GM12878 (cell line): ENCODE measurements around the gene TMED7. TPM values are rescaled to one million over a fixed set of nuclear protein-coding genes. Genes with fewer than 3 reads are reported as not detected.

Experiments
- ATAC-seq: fragments of 200-7000 bp; cut with Tn5 transposase; 3 replicates; pipeline ENCODE4 v1.9.1; 2020; ENCODE audit warnings: mild to moderate bottlenecking, moderate library complexity
- BruUV-seq: library from RNA; stranded (reverse); fragments of 400-500 nt; replicated peaks from 2 replicates; lab custom pipeline; 2021; lab: Mats Ljungman, UMichigan
- CTCF ChIA-PET: fragments of 300-600 bp; sonication (Branson Sonifier 250); formaldehyde crosslinking; extraction: SDS; loops from one replicate; lab custom pipeline; 2021; ENCODE audit warnings: inconsistent platforms; lab: Yijun Ruan, JAX
- POLR2A ChIA-PET: fragments of 350-600 bp; formaldehyde crosslinking; extraction: SDS; loops from one replicate; lab custom pipeline; 2021; ENCODE audit warnings: inconsistent platforms; lab: Charles Lee
- RAD21 ChIA-PET: fragments of 300-600 bp; sonication (Branson Sonifier 250); formaldehyde crosslinking; loops from one replicate; lab custom pipeline; 2023; ENCODE audit warnings: antibody characterized with exemption; ENCODE audit not compliant: unreplicated experiment; lab: Charles Lee
- SMC1A ChIA-PET: fragments of 300-600 bp; sonication (Branson Sonifier 250); formaldehyde crosslinking; loops from one replicate; lab custom pipeline; 2023; ENCODE audit not compliant: unreplicated experiment, uncharacterized antibody; lab: Charles Lee
- DNase-seq: peaks from one replicate; pipeline ENCODE4 v3.0.0-alpha.2; 2011; ENCODE audit warnings: low read depth, low spot score
- FAIRE-seq: peaks from 3 replicates; lab custom pipeline; 2011; peaks lifted over from hg19 to GRCh38; lab: Jason Lieb, UNC
- H2AFZ ChIP-seq: 2 replicates; pipeline ENCODE4 v1.6.0; 2011; ENCODE audit warnings: low read depth, low read length, control low read depth; ENCODE audit not compliant: control insufficient read depth
- H3K27ac ChIP-seq: 2 replicates; pipeline ENCODE4 v1.5.1; 2011; ENCODE audit warnings: control low read depth; ENCODE audit not compliant: control insufficient read depth, insufficient read depth
- H3K27me3 ChIP-seq, 2 experiments: replicated peaks in 1 of 2; 2 replicates each; pipeline versions ENCODE4 v1.6.0 to v1.6.1; 2011; ENCODE audit warnings: low read length in 1 of 2; ENCODE audit not compliant: control insufficient read depth in 2 of 2, insufficient read depth in 2 of 2
- H3K36me3 ChIP-seq, 2 experiments: 2 replicates each; pipeline ENCODE4 v1.5.1; 2011; ENCODE audit warnings: low read length in 1 of 2; ENCODE audit not compliant: control insufficient read depth in 2 of 2, insufficient read depth in 2 of 2
- H3K4me1 ChIP-seq: 2 replicates; pipeline ENCODE4 v1.6.1; 2011; ENCODE audit warnings: mild to moderate bottlenecking, low read length, moderate library complexity, mixed read lengths; ENCODE audit not compliant: control insufficient read depth, insufficient read depth
- H3K4me2 ChIP-seq: 2 replicates; pipeline ENCODE4 v1.6.0; 2011; ENCODE audit warnings: control low read depth; ENCODE audit not compliant: control insufficient read depth, insufficient read depth
- H3K4me3 ChIP-seq: fragments of 200-600 bp; sonication (generic); 2 replicates; pipeline ENCODE4 v1.5.1; 2016
- H3K79me2 ChIP-seq: 2 replicates; pipeline ENCODE4 v1.6.0; 2011; ENCODE audit warnings: low read length; ENCODE audit not compliant: control insufficient read depth, insufficient read depth
- H3K9ac ChIP-seq: 2 replicates; pipeline ENCODE4 v1.8.0; 2011; ENCODE audit warnings: low read length, control low read depth, mixed read lengths; ENCODE audit not compliant: control insufficient read depth, insufficient read depth
- H3K9me3 ChIP-seq: replicated peaks from 3 replicates; pipeline ENCODE4 v1.5.1; 2011; ENCODE audit warnings: mild to moderate bottlenecking, low read length; ENCODE audit not compliant: control insufficient read depth, insufficient read depth
- H4K20me1 ChIP-seq: 2 replicates; pipeline ENCODE4 v1.6.0; 2011; ENCODE audit not compliant: control insufficient read depth, insufficient read depth
- BHLHE40 ChIP-seq, 2 experiments: fragments of 450-650 bp in 1 of 2; IDR thresholded peaks; 2 replicates each; pipeline ENCODE4 v1.6.1; 2011 to 2017; ENCODE audit warnings: low read depth in 2 of 2, borderline replicate concordance in 1 of 2, improper control_type of control experiment in 1 of 2, low read length in 1 of 2, mild to moderate bottlenecking in 1 of 2
- BRCA1 ChIP-seq: IDR thresholded peaks from 2 replicates; pipeline ENCODE4 v1.6.1; 2011; ENCODE audit warnings: low read depth, low read length, improper control_type of control experiment
- CHD2 ChIP-seq: IDR thresholded peaks from 2 replicates; pipeline ENCODE4 v1.6.1; 2011; ENCODE audit warnings: low read depth, low read length, improper control_type of control experiment, borderline replicate concordance
- JUNB ChIP-seq: IDR thresholded peaks from 2 replicates; pipeline ENCODE4 v1.6.1; 2016; ENCODE audit warnings: antibody characterized with exemption, mild to moderate bottlenecking
- SIN3A ChIP-seq: IDR thresholded peaks from 2 replicates; pipeline ENCODE4 v1.6.1; 2012; ENCODE audit warnings: low read depth, low read length, improper control_type of control experiment
- TCF12 ChIP-seq: IDR thresholded peaks from 2 replicates; pipeline ENCODE4 v1.6.1; 2011; ENCODE audit warnings: low read depth, mild to moderate bottlenecking, low read length
- WGBS: methylation state at CpG from one replicate; pipeline ENCODE4 v1.1.6; 2016; ENCODE audit warnings: low lambda C conversion rate; ENCODE audit not compliant: insufficient replicate concordance, insufficient coverage; ENCODE audit errors: missing lambda C conversion rate; 5-methylcytosine and 5-hydroxymethylcytosine counted together
- in situ Hi-C: fragments of 300-500 bp; cut with MboI; formaldehyde crosslinking; loops from 9 replicates; pipeline ENCODE4 v1.14.3; 2018; ENCODE audit warnings: mixed read lengths
- intact Hi-C: fragments of 100-400 bp; cut with micrococcal nuclease; formaldehyde crosslinking; loops from one replicate; pipeline ENCODE4 v1.14.2; 2022; ENCODE audit not compliant: unreplicated experiment
- polyA plus RNA-seq, 11 experiments: library from polyadenylated mRNA; depleted of rRNA in 4 of 11; unstranded in 6 of 11; stranded (reverse) in 5 of 11; fragments of >200 nt; fragmentation: Nextera tagmentation in 4 of 11; fragmentation: Illumina TruSeq in 1 of 11; extraction: Ambion mirVana in 4 of 11; extraction: Trizol in 1 of 11; gene quantifications; 1 replicate in 1 of 11; 2 replicates in 10 of 11; pipeline versions ENCODE4 v1.2.1 to v1.2.3, GENCODE V29; 2011 to 2016; ENCODE audit warnings: inconsistent platforms in 2 of 11, missing spikeins in 2 of 11, low read depth in 1 of 11
- total RNA-seq, 4 experiments: library from RNA; depleted of rRNA in 3 of 4; stranded (reverse); fragments of >200 nt in 3 of 4; fragmentation: Illumina TruSeq in 1 of 4; extraction: Trizol in 1 of 4; gene quantifications; 2 replicates each; pipeline versions ENCODE4 v1.2.1 to v1.2.3, GENCODE V29; 2013 to 2021
- TF ChIP-seq, protein P1 (sequence below): fragments of 450-650 bp; IDR thresholded peaks from 2 replicates; pipeline ENCODE4 v1.6.1; 2018; ENCODE audit warnings: borderline replicate concordance, mild to moderate bottlenecking; ENCODE audit not compliant: partially characterized antibody

TMED7 gene
- total and polyA plus RNA-seq, 10 of the 15 experiments (the other 5 are each of a cell fraction or from before 2014, with no cell fraction given) = 8.0 to 37.3 (median 25.2) TPM

DNA sequence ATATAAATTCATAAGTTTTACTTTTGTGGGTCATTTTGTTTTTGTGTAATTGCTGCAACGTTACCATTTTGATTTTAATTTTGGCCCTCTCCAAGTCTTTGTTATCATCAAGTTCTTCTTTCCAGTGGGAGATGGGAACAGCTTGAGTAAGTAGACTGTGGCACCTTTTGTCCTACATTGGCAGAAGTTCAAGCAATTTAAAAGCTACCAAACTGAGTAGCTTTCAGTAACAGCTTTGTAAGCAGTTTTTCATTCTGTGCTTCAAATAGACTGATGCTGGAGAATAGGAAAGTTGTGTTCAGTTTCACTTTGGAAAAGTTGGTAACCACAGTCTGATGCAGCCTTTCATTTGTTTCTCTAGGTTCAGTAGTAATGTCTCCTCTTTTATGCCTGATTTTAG is 47.8 kb upstream of the TMED7 start:
- Histone ChIP-seq H3K4me2 (no peak overlapping the region), H3K9me3 (no peaks in the 10 kb centered on the region), H3K36me3 (no peaks in the 10 kb centered on the region), H3K9ac (no peak overlapping the region), H3K4me3 (no peak overlapping the region), H3K79me2 (no peaks in the 10 kb centered on the region)
- WGBS = 0% methylated on average over 1 of the region's 1 CpG
- no TSS peak for BruUV-seq
- no peak for TF ChIP-seq CHD2
- no peak for TF ChIP-seq JUNB
- no peak for TF ChIP-seq SIN3A
- no peak for TF ChIP-seq TCF12
- TF ChIP-seq, protein P1, sequence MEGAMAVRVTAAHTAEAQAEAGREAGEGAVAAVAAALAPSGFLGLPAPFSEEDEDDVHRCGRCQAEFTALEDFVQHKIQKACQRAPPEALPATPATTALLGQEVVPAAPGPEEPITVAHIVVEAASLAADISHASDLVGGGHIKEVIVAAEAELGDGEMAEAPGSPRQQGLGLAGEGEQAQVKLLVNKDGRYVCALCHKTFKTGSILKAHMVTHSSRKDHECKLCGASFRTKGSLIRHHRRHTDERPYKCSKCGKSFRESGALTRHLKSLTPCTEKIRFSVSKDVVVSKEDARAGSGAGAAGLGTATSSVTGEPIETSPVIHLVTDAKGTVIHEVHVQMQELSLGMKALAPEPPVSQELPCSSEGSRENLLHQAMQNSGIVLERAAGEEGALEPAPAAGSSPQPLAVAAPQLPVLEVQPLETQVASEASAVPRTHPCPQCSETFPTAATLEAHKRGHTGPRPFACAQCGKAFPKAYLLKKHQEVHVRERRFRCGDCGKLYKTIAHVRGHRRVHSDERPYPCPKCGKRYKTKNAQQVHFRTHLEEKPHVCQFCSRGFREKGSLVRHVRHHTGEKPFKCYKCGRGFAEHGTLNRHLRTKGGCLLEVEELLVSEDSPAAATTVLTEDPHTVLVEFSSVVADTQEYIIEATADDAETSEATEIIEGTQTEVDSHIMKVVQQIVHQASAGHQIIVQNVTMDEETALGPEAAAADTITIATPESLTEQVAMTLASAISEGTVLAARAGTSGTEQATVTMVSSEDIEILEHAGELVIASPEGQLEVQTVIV = no peak
- no peak for TF ChIP-seq BRCA1
- no peak for TF ChIP-seq BHLHE40 (IDR thresholded peaks at IDR 0.05; ENCODE audit: borderline replicate concordance in 1 of 2, low read depth in 2 of 2, low read length in 1 of 2)
- TF ChIP-seq, all 136 proteins: peak for 0
- no peak for FAIRE-seq
- H4K20me1 ChIP-seq = no peaks in the 10 kb centered on the region
- no peak for ATAC-seq
- CTCF ChIA-PET = no interaction called here
- POLR2A ChIA-PET = no interaction called here
- H3K4me1 ChIP-seq = no peaks in the 10 kb centered on the region
- RAD21 ChIA-PET = no interaction called here
- in situ Hi-C loops (no loop called here), intact Hi-C loops (no loop called here)
- SMC1A ChIA-PET = no interaction called here
- H2AFZ ChIP-seq = no peak overlapping the region
- DNase-seq = no peak
- H3K27ac ChIP-seq = no peak overlapping the region
- no peaks in the 10 kb centered on the region for H3K27me3 ChIP-seq
